Measurements from ENCODE around the gene CARF. TPM values are rescaled to one million over a fixed set of nuclear protein-coding genes. Genes with fewer than 3 reads are reported as not detected.
"Not testable (repeated sequence)": the region's sequence is repeated elsewhere in the genome, so short reads cannot be mapped to it uniquely, and the experiment has no call there.

Gene CARF
- total RNA-seq, 2 experiments from 2014 or later, result 5.0 to 5.7 TPM

- no peak for DNase-seq
- Mint-ChIP-seq H3K27me3 (no peaks in the 10 kb centered on the region), H3K27ac (no peak overlapping the region), H3K4me1 (ENCODE audit: low read depth) (no peaks in the 10 kb centered on the region), H3K4me3 (no peak overlapping the region), H3K36me3 (ENCODE audit: low read depth) (peaks cover 16% of the 10 kb centered on the region), H3K9me3 (peaks cover 15% of the 10 kb centered on the region)
- ATAC-seq, result peak; percentile 45
- ChIA-PET CTCF (no interaction called here), POLR2A (no interaction called here)
- intact Hi-C loops (cut with micrococcal nuclease), result no loop called here
- no peak for TF ChIP-seq CTCF (IDR thresholded peaks at IDR 0.05)
These were observed 38.5 kb downstream of the CARF start for GRCh38 chr2:202950592-202950991.

DNA sequence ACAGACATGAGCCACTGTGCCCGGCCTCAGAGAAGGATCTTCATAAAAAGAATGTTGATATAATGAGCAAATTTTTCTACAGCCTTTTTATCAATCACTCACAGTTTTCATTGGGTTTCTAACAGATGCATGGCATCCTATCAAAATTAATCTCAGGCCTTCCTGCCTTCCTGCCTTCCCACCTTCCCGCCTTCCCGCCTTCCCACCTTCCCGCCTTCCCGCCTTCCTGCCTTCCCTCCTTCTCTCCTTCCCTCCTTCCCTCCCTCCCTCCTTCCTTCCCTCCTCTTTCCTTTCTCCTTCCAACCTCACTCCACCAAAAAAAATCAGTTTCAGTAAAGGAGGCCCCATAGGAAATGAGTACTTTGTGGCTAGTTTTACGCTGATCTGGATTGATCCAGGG, 48.4 kb downstream of the CARF start:
- no peak for ATAC-seq
- CTCF ChIA-PET, result no interaction called here
- H3K36me3 Mint-ChIP-seq (ENCODE audit: low read depth), result peaks cover 3% of the 10 kb centered on the region
- H3K4me1 Mint-ChIP-seq (ENCODE audit: low read depth), result no peaks in the 10 kb centered on the region
- no peak for TF ChIP-seq CTCF (IDR thresholded peaks at IDR 0.05)
- no peak overlapping the region for H3K27ac Mint-ChIP-seq
- intact Hi-C loops (cut with micrococcal nuclease), result no loop called here
- DNase-seq, result no peak
- no peaks in the 10 kb centered on the region for H3K27me3 Mint-ChIP-seq
- POLR2A ChIA-PET, result no interaction called here
- no peaks in the 10 kb centered on the region for H3K9me3 Mint-ChIP-seq
- H3K4me3 Mint-ChIP-seq, result no peak overlapping the region

DNA sequence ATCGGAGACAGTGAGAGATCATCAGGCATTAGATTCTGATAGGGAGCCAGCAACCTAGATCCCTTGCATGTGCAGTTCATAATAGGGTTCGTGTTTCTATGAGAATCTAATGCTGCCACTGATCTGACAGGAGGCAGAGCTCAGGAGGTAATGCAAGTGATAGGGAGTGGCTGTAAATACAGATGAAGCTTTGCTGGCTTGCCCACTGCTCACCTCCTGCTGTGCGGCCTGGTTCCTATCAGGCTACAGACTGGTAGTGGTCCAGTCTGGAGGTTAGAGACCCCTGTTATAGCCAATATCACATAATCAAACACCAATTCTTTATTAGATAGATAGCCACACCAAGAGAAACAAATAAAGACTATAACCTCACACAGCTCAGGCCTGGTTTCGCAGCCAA, 51.6 kb downstream of the CARF start:
- Mint-ChIP-seq H3K36me3 (ENCODE audit: low read depth) (peaks cover 1% of the 10 kb centered on the region), H3K4me3 (no peak overlapping the region), H3K4me1 (ENCODE audit: low read depth) (peaks cover 4% of the 10 kb centered on the region), H3K27ac (no peak overlapping the region), H3K27me3 (no peaks in the 10 kb centered on the region), H3K9me3 (no peaks in the 10 kb centered on the region)
- ATAC-seq, result no peak
- ChIA-PET CTCF (no interaction called here), POLR2A (interaction anchor here (0.6 to 0.8 kb wide), 2 partner anchors 15 to 82 kb away, joined by 3 read pairs; no protein-coding TSS in a partner anchor)
- no peak for TF ChIP-seq CTCF (IDR thresholded peaks at IDR 0.05)
- no peak for DNase-seq
- intact Hi-C loops (cut with micrococcal nuclease), result no loop called here

DNA sequence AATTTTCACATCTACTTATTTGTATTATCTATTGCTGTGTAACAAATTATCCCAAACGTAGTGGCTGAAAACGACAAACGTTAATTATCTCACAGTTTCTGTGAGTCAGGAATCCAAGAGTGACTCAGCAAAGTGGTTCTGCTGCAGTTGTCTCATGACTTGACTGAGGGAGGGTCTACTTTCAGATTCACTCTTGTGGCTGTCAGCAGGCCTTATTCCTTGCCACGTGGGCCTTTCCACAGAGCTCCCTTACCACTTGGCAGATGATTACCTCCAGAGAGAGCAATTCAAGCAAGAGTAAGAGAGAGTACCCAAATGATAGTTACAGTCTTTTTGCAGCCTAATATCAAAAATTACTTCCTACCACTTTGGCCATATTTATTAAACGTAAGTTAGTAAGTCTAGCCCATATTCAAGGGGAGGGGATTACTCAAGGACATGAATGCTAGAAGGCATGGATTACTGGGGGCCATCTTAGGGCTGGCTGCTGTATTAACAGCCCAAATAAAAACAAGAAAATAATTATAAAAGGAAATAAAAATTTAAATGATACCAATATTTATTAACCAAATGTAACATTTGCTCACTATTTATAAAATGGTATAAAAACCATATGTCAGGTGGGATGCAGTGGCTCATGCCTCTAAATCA, 53.9 kb downstream of the CARF start:
- Mint-ChIP-seq H3K27me3 (no peaks in the 10 kb centered on the region), H3K4me1 (ENCODE audit: low read depth) (peaks cover 4% of the 10 kb centered on the region), H3K27ac (no peak overlapping the region), H3K4me3 (no peak overlapping the region), H3K9me3 (no peaks in the 10 kb centered on the region), H3K36me3 (ENCODE audit: low read depth) (no peaks in the 10 kb centered on the region)
- DNase-seq (peak; percentile 31), ATAC-seq (peak; percentile 69)
- CTCF ChIA-PET, result interaction anchor here (1.2 kb wide), 1 partner anchor 42 kb away, joined by 3 read pairs; no protein-coding TSS in a partner anchor
- no peak for TF ChIP-seq CTCF (IDR thresholded peaks at IDR 0.05)
- intact Hi-C loops (cut with micrococcal nuclease), result no loop called here
- POLR2A ChIA-PET, result no interaction called here

DNA sequence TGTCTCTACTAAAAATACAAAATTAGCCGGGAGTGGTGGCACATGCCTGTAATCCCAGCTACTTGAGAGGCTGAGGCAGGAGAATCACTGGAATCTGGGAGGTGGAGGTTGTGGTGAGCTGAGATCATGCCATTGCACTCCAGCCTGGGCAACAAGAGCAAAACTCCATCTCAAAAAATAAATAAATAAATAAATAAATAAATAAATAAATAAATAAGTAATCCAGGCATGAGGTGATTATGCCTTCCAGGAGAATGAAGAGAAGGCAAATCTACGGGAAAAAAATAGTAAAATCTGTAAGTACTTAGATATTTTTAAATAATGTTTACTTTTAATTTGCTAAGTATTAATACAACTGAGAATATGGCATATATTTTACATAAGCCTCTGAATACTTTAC, 57.3 kb downstream of the CARF start:
- H3K27ac Mint-ChIP-seq; H3K36me3 Mint-ChIP-seq (ENCODE audit: low read depth); ATAC-seq; H3K27me3 Mint-ChIP-seq; DNase-seq; H3K4me3 Mint-ChIP-seq; intact Hi-C loops (cut with micrococcal nuclease); H3K9me3 Mint-ChIP-seq; H3K4me1 Mint-ChIP-seq (ENCODE audit: low read depth): not testable (repeated sequence)
- ChIA-PET CTCF (interaction anchor here (1.3 kb wide), 1 partner anchor 8 kb away, joined by 3 read pairs; no protein-coding TSS in a partner anchor), POLR2A (interaction anchor here (1.2 kb wide), 1 partner anchor 15 kb away, joined by 4 read pairs; no protein-coding TSS in a partner anchor)
